HFF-Myc (cell line): ENCODE measurements around the gene PBX3.

Source experiments
- DNase-seq: peaks from one replicate; pipeline ENCODE4 v3.0.0-alpha.2; 2011; ENCODE audit warnings: low read depth; ENCODE audit errors: extremely low read depth
- H3K4me3 ChIP-seq: replicated peaks from 2 replicates; pipeline ENCODE4 v1.5.1; 2011; ENCODE audit warnings: low read depth, mild to moderate bottlenecking, control low read depth, low read length
- CTCF ChIP-seq: IDR thresholded peaks from 2 replicates; pipeline ENCODE4 v1.5.1; 2012; ENCODE audit warnings: mild to moderate bottlenecking, low read depth, low read length, control low read depth; ENCODE audit errors: missing control alignments

The PBX3 gene

DNA sequence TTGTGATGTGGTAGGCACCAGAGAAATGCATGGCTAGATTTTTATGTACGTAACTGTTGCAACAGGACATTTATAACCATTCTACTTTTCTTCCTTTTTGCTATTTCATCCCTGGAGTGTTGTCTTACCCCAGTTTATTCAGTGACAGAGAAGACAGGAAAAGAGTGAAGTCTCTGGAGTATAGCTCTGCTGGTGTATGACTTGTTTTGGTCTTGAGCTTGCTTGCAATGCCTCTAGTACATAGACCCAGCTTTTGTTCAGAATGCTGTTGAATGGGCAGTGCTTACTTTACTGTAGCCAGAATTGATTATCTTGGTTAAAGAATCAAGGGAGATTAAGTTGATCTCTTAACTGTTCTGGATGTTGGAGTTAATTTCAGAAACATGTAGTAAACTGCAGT is 94.3 kb downstream of the PBX3 start:
- no peak overlapping the region for H3K4me3 ChIP-seq
- TF ChIP-seq CTCF, result no peak
- no peak for DNase-seq

DNA sequence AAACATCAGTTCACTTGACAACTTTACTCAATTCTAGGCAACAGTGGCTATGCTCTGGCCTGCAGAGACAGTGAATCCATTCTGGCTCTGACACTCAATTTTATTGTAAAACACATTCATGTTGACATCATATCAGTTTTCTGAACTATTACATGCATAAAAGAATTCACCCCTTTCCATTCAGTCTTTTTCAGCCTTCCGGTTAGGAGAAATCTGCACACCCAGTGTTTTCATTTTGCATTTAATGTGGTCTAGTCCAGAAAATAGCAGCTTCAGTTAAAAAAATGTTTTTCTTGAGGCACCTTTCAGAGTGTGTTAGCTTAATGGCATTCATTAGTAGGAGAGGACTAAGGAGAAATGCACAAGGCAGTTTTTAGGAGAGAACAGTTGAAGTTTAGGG is 95.1 kb downstream of the PBX3 start:
- H3K4me3 ChIP-seq, result no peak overlapping the region
- TF ChIP-seq CTCF, result no peak
- DNase-seq, result no peak

DNA sequence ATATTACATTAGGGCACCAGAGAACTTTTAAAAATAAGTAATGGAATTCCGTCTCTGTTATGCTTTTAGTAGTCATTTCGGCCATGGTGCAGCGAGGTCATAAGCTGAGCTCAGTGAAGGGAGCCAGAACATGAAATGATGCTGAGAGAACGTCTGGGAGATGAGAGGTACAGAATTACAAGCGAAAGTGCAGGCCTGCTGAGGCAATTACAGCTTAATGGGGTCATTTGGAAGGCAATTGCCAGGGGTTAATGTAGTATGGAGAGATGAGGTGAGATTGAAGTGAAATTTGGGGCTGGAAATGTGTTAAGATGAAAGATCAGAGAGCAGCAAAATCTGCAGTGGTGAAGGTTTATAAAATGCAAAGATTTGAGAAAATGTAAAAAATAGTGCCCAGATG is 96.5 kb downstream of the PBX3 start:
- H3K4me3 ChIP-seq, result no peak overlapping the region
- no peak for TF ChIP-seq CTCF
- no peak for DNase-seq

DNA sequence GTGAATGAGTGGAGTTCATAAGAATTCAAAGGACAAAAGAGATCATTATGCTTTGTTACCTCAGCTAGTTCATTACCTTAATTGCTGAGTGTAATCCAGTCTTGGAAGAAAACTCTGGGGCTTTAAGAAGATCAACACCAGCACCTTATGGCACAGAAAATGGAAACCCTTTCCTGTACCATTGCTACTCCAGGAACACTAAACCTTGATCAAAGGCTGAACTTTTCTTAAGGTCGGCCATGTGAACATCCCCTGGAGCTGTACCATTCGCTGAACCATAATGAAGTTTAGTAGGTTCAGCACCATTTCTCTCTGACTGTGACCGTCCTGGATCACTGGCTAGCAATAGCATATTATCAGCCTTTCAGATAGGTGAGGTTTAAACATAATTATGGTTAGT is 97.4 kb downstream of the PBX3 start:
- H3K4me3 ChIP-seq, result no peak overlapping the region
- TF ChIP-seq CTCF, result no peak
- DNase-seq, result no peak

DNA sequence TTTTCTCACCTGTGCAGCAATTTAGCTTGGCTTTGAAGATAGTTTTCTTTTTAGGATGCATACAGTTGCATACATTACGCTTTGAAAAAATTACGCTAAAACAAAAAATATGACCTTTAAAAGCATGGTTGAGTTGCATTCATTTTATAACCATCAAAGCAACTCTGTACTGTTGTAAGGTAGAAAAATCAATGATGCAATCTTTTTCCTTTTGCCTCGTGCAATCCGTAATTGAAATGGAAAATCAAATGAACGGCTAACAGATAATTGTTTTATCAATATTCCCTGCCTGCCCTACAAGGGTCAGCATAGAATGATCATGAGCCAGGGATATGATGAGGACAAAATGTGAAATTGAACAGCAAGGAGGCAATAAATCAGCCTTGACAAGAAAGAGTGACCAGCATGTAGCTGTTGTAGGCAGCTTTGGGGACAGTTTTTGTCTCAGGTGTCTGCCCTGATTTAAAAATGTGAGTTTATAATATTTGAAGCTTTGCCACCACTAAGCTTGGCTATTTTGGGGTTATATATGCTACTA is 98.2 kb downstream of the PBX3 start:
- H3K4me3 ChIP-seq, result no peak overlapping the region
- TF ChIP-seq CTCF, result no peak
- no peak for DNase-seq

GRCh38 chr9:125847735-125848134 is 100.6 kb downstream of the PBX3 start:
- no peak overlapping the region for H3K4me3 ChIP-seq
- no peak for TF ChIP-seq CTCF
- DNase-seq, result no peak

DNA sequence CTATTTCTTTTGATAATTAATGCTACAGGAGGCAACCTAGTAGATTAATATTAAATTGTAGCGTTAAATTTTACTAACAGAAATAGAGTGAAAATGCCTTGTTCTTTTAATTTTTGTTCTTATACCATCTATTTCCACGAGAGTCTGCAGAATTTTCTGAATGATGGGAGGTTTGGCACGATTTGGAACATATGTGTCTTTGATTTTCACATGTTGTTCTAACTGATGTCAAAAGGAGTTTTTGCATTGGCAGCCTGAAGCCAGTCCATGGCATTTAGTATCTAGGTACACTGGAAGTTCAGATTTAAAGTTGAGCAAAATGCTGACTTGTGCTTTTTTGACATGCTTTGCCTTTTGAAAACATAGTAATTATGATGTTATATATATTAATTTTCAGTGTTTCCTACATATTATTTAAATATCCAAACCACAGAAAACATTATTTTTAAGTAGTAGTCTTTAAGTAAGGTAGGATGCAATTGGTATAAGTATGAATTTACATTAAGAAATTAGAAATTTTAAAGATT is 103.0 kb downstream of the PBX3 start:
- H3K4me3 ChIP-seq, result no peak overlapping the region
- DNase-seq, result no peak
- no peak for TF ChIP-seq CTCF
